Measurements from ENCODE around the gene DLX3.

The DLX3 gene

DNA sequence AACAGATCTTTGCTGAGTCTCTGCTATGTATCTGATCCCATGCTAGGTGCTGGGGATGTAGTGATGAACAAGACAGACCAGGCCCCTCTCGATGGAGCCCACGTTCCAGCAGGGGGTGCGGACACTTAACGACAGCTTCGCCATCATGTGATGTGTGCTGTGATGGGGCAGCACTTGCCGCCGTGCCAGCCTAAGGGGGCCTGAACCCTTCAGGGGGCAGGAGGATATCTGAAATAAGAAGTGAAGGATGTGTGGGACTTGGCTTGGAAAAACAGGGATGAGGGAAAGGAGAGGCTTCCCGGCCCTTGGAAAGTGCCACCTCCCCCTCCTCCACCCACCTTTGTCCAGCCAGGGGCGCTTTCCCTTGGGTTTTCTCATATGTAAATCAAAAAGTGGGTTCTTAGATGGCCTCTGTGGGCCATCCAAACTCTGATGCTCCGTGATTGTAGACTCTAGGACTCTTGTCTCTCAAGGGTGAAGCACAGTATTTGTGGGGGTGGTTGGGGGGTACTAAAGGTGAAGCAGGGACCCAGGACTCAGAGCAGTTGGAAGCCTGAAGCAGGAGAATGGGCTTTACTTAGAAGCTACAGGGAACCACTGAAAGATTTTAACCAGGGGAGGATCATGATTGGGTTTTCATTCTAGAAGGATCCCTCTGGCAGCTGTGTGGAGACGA, 4.0 kb upstream of the DLX3 start:
- TF ChIP-seq, protein P1, sequence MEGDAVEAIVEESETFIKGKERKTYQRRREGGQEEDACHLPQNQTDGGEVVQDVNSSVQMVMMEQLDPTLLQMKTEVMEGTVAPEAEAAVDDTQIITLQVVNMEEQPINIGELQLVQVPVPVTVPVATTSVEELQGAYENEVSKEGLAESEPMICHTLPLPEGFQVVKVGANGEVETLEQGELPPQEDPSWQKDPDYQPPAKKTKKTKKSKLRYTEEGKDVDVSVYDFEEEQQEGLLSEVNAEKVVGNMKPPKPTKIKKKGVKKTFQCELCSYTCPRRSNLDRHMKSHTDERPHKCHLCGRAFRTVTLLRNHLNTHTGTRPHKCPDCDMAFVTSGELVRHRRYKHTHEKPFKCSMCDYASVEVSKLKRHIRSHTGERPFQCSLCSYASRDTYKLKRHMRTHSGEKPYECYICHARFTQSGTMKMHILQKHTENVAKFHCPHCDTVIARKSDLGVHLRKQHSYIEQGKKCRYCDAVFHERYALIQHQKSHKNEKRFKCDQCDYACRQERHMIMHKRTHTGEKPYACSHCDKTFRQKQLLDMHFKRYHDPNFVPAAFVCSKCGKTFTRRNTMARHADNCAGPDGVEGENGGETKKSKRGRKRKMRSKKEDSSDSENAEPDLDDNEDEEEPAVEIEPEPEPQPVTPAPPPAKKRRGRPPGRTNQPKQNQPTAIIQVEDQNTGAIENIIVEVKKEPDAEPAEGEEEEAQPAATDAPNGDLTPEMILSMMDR (IDR thresholded peaks at IDR 0.05) = no peak

DNA sequence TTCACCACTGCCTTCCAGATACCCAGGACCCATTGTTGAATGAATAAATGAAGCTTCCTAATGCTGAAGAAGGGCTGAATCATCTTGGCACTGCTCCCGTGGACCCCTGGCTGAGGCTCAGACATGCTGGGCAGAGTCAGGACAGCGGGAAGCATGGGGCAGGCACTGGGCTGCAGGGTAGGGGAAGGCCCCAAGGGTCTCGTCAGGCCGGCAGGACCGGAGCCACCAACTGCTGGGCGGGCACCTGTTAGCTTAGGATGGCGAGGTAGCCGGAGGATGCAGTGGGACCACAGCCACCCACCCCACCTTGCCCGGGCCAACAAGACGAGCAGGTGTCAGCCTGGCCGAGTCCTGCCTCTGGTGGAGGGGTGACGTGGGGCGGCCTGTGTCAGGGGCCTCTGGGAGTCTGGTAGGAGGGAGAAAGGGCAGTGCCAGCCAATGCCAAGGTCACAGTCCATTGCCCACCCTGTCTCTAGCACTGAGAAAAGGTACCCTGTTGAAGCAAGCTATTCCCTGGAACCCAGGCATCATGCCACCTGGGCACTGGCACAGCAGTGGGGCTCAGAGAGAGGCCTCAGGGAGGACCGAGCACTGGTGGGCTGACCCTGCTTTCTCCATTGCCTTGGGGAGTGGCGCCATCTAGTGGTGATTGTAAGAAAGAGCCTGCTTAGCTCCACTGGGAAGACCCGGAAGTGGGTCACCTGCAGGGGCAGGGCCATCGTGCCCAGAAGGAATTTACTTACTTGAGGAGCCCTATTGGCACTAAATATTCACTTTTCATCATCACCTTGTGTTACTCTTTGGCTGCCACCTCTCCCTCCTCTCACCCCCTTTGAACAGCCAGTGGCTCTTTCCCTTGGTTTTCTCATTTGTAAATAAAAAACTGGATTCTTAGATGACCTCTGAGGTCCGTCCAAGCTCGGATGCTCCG, 3.0 kb upstream of the DLX3 start:
- TF ChIP-seq, protein P1 (IDR thresholded peaks at IDR 0.05) = peak; percentile 90

DNA sequence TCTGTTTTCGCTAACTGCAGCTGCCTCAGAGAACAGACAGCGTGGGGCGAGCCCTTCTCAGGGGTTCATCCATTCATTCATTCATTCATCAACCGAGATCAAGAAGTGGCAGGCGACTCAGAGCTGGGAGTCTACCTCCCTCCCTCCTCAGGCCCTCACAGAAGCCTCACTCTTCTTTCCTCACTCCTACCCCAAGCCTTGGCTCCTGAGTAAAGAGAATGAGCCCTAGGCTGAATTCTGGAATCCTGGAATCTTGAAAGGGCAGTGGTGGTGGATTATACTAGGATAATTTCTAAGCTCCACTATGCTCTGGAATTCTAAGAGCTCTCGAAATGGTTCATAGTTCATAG, 2.3 kb upstream of the DLX3 start:
- TF ChIP-seq, protein P1 (IDR thresholded peaks at IDR 0.05) = no peak

DNA sequence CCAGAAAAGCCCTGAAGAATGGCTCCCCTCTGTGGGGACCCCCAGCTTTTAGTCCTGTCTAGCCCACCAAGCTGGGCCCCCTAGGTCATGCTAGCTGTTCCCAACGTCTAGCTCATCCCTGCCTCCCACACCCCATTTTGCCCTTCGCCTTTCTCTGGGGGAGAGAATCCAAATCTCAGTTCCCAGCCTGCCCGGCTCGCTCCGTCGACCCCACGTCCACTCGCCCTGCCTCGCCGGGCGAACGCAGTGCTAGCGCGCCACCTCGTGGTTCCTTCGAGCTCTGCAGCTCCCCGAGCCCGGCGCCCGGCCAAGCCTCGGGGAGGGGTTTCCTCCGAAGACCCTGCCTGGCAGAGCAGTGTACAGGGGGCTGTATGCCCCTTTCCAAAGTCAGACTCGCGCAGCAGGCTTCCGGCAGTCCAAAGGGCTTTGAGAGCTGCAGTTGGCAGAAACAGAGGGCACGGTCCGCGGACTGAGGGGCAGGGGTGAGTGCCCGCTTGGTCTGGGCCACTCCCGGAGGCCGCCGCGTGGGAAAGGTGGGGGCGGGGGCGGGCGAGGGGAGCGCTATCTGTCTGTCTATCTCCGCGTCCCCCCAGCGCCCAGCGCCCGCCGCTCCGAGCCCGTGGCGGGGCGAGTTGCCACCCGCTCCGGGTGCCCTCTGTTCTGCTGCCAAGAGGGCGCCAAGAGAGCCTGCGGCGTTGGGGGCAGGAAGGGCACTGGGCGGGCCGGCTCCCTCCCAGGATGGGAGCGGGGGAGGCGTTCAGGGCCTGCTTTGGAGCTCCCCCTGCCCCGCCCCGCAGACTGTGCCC, 1.7 kb upstream of the DLX3 start:
- TF ChIP-seq, protein P1 (IDR thresholded peaks at IDR 0.05) = peak; percentile 98

DNA sequence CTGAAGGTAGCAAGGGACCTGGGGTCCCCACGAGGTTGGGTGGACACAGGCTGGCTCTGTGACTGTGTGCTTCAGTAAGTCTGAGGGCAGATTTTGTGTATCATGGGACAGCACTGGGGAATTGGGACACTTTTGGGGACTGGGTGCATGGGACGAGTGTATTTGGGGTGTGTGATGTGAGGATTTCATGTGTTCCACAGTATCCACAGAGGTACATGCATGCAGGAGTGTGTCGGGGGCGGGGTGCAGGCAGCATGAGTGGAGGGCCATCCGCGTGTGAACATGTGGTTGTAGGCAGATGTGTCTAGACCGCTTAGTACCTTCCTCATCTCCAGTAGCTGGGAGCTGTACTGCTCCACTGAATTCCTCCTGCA, 1.1 kb upstream of the DLX3 start:
- TF ChIP-seq, protein P1 (IDR thresholded peaks at IDR 0.05) = no peak

DNA sequence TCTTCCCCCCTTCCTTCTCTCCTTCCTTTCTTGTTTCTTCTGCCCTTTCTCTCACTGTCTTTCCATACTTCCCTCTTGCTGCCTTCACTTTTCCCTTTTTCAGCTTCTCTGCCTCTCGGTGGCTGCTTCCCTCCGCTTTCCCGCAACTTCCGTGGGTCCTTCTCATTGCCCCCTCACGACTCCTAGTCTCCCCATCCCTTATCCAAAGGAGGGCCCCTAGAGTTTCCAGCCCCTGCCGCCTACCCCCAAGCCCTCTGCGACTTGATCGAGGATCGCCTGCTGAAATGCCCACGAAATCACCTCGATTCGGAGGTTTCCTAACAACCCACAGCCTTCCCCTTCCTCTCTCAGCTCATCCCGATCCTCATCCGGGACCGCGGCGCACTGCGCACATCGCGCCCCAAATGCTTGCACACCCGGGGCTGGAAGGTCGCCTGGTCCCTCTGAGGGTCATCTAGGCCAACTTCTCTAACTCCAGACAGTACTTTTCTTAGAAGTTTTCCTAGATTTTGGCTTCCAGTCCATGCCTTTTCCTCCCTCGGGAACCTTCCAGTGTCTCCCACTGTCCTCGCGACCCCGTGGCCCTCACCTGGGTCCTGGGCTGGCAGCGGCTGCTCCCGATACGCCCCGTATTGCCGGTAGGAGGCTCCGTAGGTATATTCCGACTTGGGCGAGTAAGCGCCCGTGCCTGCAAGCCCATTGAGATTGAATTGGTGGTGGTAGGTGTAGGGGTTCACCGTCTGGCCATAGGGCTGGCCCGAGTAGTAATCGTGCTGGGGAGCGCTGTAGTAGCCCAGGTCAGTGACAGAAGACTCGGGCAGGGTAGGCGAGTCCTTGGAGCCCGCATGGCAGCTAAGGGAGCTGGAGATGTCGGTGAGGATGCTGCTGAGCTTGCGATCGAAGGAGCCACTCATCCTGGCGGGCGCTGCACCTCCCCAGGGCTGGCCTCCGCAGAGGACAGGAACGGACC, 654 bp downstream of the DLX3 start:
- TF ChIP-seq, protein P1 (IDR thresholded peaks at IDR 0.05) = no peak

Data from LNCAP (cell line).